ENCODE data around the gene RNASET2. TPM values are rescaled to one million over a fixed set of nuclear protein-coding genes. Genes with fewer than 3 reads are reported as not detected.
A peak's percentile ranks its signal among the peaks of the same experiment; 100 is the strongest.

RNASET2 gene
- total and polyA plus RNA-seq, 2 of the 13 experiments (the other 11 are each of a cell fraction or from before 2014, with no cell fraction given), result 44.6 to 597 TPM

- TF ChIP-seq CCDC6 (CRISPR knock-in tag; IDR thresholded peaks at IDR 0.05) (no peak), ZNF687 (CRISPR knock-in tag; IDR thresholded peaks at IDR 0.05) (peak; percentile 54), KAT7 (CRISPR knock-in tag; IDR thresholded peaks at IDR 0.05; ENCODE audit: borderline replicate concordance) (no peak), ZNF501 (CRISPR knock-in tag; IDR thresholded peaks at IDR 0.05) (no peak), LCORL (IDR thresholded peaks at IDR 0.05) (no peak), LCORL (CRISPR knock-in tag; IDR thresholded peaks at IDR 0.05) (0 out of 2 replicates have a peak, but pooled peaks have one; percentile 8), ZNF362 (CRISPR knock-in tag; IDR thresholded peaks at IDR 0.05; ENCODE audit: borderline replicate concordance) (peak; percentile 43; the same call in 1 of the 2 replicates), ZSCAN30 (CRISPR knock-in tag; IDR thresholded peaks at IDR 0.05) (no peak), TP53 (CRISPR knock-in tag; conservative IDR thresholded peaks at IDR 0.05) (no peak), FOXK1 (CRISPR knock-in tag; IDR thresholded peaks at IDR 0.05; ENCODE audit: borderline replicate concordance, low read depth) (0 out of 2 replicates have a peak, but pooled peaks have one; percentile 15), ZNF766 (CRISPR knock-in tag; IDR thresholded peaks at IDR 0.05; ENCODE audit: borderline replicate concordance) (no peak), TRAFD1 (CRISPR knock-in tag; IDR thresholded peaks at IDR 0.05; ENCODE audit: borderline replicate concordance) (no peak), STAG1 (CRISPR knock-in tag; IDR thresholded peaks at IDR 0.05) (peak; percentile 64), DMTF1 (CRISPR knock-in tag; IDR thresholded peaks at IDR 0.05) (no peak), MBD4 (IDR thresholded peaks at IDR 0.05; ENCODE audit: borderline replicate concordance, low read length) (no peak), SP5 (CRISPR knock-in tag; IDR thresholded peaks at IDR 0.05; ENCODE audit: borderline replicate concordance, low read depth) (no peak), MAX (IDR thresholded peaks at IDR 0.05) (peak; percentile 44; the same call in 1 of the 2 replicates), ZFP36L2 (CRISPR knock-in tag; IDR thresholded peaks at IDR 0.05) (no peak), ZFY (CRISPR knock-in tag; IDR thresholded peaks at IDR 0.05) (peak; percentile 50; the same call in 1 of the 2 replicates), RAD51 (IDR thresholded peaks at IDR 0.05; ENCODE audit: borderline replicate concordance) (no peak), ZNF180 (CRISPR knock-in tag; IDR thresholded peaks at IDR 0.05; ENCODE audit: borderline replicate concordance, low read depth) (no peak)
These were observed 41.5 kb upstream of the RNASET2 start (continued) for GRCh38 chr6:166997768-166998255.

Measured in HepG2 (cell line).